ENCODE results near the gene VAV2. TPM values are rescaled to one million over a fixed set of nuclear protein-coding genes. Genes with fewer than 3 reads are reported as not detected.
A peak's percentile ranks its signal among the peaks of the same experiment; 100 is the strongest.

The VAV2 gene
- total and polyA plus RNA-seq, 7 donors = 3.8 to 23.3 (median 7.2) TPM

DNA sequence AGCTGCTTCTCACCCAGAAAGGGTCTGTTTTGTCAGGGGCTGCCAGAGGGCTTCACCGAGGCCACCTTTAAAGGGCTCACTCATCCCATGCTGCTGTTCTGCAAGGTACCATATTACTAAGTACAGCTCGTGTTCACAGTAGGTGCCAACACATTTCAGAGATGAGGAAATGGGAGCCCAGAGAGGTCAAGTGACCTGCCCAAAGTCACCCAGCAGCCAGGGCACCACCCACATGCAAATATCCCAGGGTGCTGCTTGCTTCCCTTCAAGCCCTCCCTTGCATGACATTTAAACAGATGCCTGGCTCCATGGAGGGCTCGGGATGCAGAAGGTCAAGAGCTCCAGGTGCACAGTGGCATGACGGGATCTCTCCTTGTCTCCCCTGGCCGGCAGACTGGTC, 130.4 kb downstream of the VAV2 start:
- intact Hi-C loops (cut with DNase I) = no loop called here
- no peak for DNase-seq
- TF ChIP-seq CTCF (IDR thresholded peaks at IDR 0.05) = no peak
- TF ChIP-seq POLR2A (IDR thresholded peaks at IDR 0.05) = no peak
- TF ChIP-seq POLR2AphosphoS5 (IDR thresholded peaks at IDR 0.05) = no peak
- TF ChIP-seq EP300 (IDR thresholded peaks at IDR 0.05) = no peak
- H3K36me3 ChIP-seq = no peaks in the 10 kb centered on the region
- H3K4me3 ChIP-seq = no peak overlapping the region
- no peaks in the 10 kb centered on the region for H3K9me3 ChIP-seq
- H3K27ac ChIP-seq = peak overlapping the region in 2 of 4 donors; percentile 43 to 68
- peaks cover 0 to 14% (median 6%) of the 10 kb centered on the region in 4 donors for H3K4me1 ChIP-seq
- H3K27me3 ChIP-seq = no peaks in the 10 kb centered on the region
- WGBS, 2 donors = 89 to 91% methylated on average over 5 of the region's 5 CpGs

DNA sequence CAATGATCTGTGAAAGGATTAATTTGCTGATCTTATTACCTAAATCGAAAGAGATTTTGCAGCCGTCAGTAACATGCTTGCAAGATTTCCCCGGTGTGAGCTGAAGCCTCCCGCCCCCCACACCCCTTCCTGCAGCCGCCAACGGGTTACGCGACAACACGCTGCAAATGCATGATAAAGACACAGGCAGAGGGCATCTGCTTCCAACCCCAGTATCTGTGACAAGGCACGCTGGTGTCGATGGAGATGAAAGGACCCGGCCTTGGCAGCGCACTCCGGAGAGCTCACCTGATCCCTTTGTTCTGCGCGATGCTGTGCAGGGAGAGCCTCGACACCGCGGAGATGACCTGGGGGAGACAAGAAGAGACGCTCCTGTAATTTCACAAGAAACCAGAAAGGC, 131.0 kb downstream of the VAV2 start:
- no peak for DNase-seq
- TF ChIP-seq EP300 (IDR thresholded peaks at IDR 0.05) = no peak
- no peak for TF ChIP-seq POLR2AphosphoS5 (IDR thresholded peaks at IDR 0.05)
- no peak for TF ChIP-seq POLR2A (IDR thresholded peaks at IDR 0.05)
- WGBS, 2 donors = 89 to 95% methylated on average over 20 of the region's 20 CpGs
- Histone ChIP-seq H3K36me3 (no peaks in the 10 kb centered on the region), H3K27me3 (no peaks in the 10 kb centered on the region), H3K9me3 (no peaks in the 10 kb centered on the region), H3K4me1 (peaks cover 0 to 14% (median 6%) of the 10 kb centered on the region in 4 donors), H3K4me3 (no peak overlapping the region), H3K27ac (no peak overlapping the region)
- intact Hi-C loops (cut with DNase I) = no loop called here

DNA sequence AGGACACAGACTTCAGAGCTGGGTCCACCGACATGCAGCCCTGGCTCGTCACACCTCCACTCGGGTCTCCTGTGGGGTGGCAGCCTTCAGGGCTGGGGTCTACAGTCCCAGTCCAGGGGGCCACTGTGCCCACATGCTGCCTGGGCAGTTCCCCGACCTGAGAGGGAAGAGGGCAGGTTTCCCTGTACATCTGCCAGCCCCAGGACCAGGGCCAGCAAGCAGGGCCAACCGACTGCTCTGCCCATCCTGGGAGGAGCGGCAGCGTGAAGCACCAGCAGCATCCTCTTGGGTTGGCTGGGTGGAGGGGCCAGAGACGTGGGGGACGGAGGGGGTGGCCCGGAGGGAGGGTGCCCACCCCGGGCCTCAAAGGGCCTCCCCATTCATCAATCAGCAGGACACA, 133.4 kb downstream of the VAV2 start:
- TF ChIP-seq EP300 (IDR thresholded peaks at IDR 0.05) (no peak), POLR2AphosphoS5 (IDR thresholded peaks at IDR 0.05) (no peak), POLR2A (IDR thresholded peaks at IDR 0.05) (no peak), CTCF (IDR thresholded peaks at IDR 0.05) (no peak)
- 94 to 95% methylated on average over 11 of the region's 11 CpGs for WGBS, 2 donors
- no peak overlapping the region for H3K27ac ChIP-seq
- peaks cover 0 to 12% (median 6%) of the 10 kb centered on the region in 4 donors for H3K4me1 ChIP-seq
- intact Hi-C loops (cut with DNase I) = no loop called here
- DNase-seq = no peak
- H3K9me3 ChIP-seq = no peaks in the 10 kb centered on the region
- H3K27me3 ChIP-seq = no peaks in the 10 kb centered on the region
- no peaks in the 10 kb centered on the region for H3K36me3 ChIP-seq
- no peak overlapping the region for H3K4me3 ChIP-seq

- no peak overlapping the region for H3K27ac ChIP-seq
- H3K36me3 ChIP-seq = no peaks in the 10 kb centered on the region
- no peak overlapping the region for H3K4me3 ChIP-seq
- no peak for DNase-seq
- TF ChIP-seq EP300 (IDR thresholded peaks at IDR 0.05) (no peak), POLR2AphosphoS5 (IDR thresholded peaks at IDR 0.05) (no peak), CTCF (IDR thresholded peaks at IDR 0.05) (no peak), POLR2A (IDR thresholded peaks at IDR 0.05) (no peak)
- H3K9me3 ChIP-seq = no peaks in the 10 kb centered on the region
- H3K27me3 ChIP-seq = no peaks in the 10 kb centered on the region
- peaks cover 0 to 5% (median 0%) of the 10 kb centered on the region in 4 donors for H3K4me1 ChIP-seq
- intact Hi-C loops (cut with DNase I) = no loop called here
- WGBS, 2 donors = 96 to 97% methylated on average over 9 of the region's 9 CpGs
Observed at GRCh38 chr9:133857639-133858038, 134.5 kb downstream of the VAV2 start.

- H3K4me3 ChIP-seq = no peak overlapping the region
- H3K27ac ChIP-seq = peak overlapping the region in 1 of 4 donors; percentile 54
- H3K4me1 ChIP-seq = no peaks in the 10 kb centered on the region
- 96 to 97% methylated on average over 12 of the region's 12 CpGs for WGBS, 2 donors
- no peaks in the 10 kb centered on the region for H3K36me3 ChIP-seq
- H3K9me3 ChIP-seq = no peaks in the 10 kb centered on the region
- H3K27me3 ChIP-seq = no peaks in the 10 kb centered on the region
- no peak for TF ChIP-seq EP300 (IDR thresholded peaks at IDR 0.05)
- TF ChIP-seq POLR2AphosphoS5 (IDR thresholded peaks at IDR 0.05) = no peak
- TF ChIP-seq POLR2A (IDR thresholded peaks at IDR 0.05) = no peak
- no peak for TF ChIP-seq CTCF (IDR thresholded peaks at IDR 0.05)
- no peak for DNase-seq
- intact Hi-C loops (cut with DNase I) = no loop called here
Observed at GRCh38 chr9:133856798-133857197, 135.3 kb downstream of the VAV2 start.

All from sigmoid colon (tissue), 7 donors.